Measurements from ENCODE around the gene TGFBR2. TPM values are rescaled to one million over a fixed set of nuclear protein-coding genes. Genes with fewer than 3 reads are reported as not detected.

TGFBR2 gene
- total and polyA plus RNA-seq, 4 donors: 13.9 to 61.2 (median 33.7) TPM

DNA sequence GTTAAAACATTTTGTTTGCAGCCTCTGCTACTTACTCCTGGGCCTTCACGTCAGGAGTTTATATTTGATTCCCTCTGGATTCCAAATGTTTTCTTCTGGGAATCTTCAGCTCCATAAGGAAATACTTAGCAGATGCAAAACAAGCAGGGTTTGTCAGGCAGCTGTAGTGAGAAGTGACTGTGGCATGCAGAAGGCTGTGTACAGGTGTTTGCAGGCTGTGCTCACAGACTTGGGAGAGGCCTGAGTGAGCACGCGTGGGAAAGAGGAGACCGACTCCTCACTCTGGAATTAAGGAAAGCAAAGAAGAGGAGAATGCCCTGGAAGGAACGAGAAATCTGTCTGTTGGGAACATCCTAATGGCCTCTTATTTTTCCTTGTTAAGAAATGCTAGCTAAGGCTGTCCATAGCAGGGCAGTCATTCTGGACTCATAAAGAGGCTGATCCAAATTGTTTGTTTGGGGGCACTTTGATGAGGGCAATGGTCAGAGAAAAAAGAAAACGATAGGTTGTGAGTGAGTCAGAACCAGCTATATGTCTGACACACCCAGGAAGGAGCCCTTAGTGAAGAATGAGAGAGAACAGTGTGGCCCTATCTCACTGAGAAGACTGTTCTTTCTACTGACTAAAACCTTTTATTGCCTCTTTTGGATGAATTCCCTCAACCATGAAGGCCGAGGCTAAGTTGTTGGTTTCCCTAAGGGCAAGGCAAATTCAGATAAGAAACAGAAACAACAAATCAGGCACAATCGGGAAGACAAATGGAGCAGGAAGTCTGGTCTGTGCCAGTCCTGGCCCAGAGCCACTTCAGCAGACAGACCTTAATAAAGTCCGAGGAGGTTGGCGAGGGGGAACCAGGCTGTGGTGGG, 82.6 kb downstream of the TGFBR2 start:
- H3K4me3 ChIP-seq (ENCODE audit: low read depth in 1 of 3, low read length in 3 of 3): no peak overlapping the region
- 50% methylated on average over 10 of the region's 10 CpGs for WGBS
- H3K36me3 ChIP-seq (ENCODE audit: control insufficient read depth in 4 of 4, insufficient read depth in 3 of 4, low read depth in 1 of 4, low read length in 3 of 4): peaks cover 0 to 22% (median 11%) of the 10 kb centered on the region in 4 donors
- DNase-seq (ENCODE audit: low spot score): no peak
- H3K4me1 ChIP-seq (ENCODE audit: control insufficient read depth in 4 of 4, insufficient read depth in 4 of 4, low read length in 3 of 4): peaks cover 0 to 28% (median 19%) of the 10 kb centered on the region in 4 donors
- TF ChIP-seq, protein P1, sequence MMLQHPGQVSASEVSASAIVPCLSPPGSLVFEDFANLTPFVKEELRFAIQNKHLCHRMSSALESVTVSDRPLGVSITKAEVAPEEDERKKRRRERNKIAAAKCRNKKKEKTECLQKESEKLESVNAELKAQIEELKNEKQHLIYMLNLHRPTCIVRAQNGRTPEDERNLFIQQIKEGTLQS (IDR thresholded peaks at IDR 0.05): no peak
- peak in 1 of 2 donors; percentile 21 for TF ChIP-seq RAD21 (IDR thresholded peaks at IDR 0.05)
- no peak overlapping the region for H3K9ac ChIP-seq (ENCODE audit: low read depth in 1 of 2, low read length in 2 of 2)
- H3K9me3 ChIP-seq (ENCODE audit: control insufficient read depth in 4 of 4, low read length in 3 of 4): no peaks in the 10 kb centered on the region
- H3K27me3 ChIP-seq (ENCODE audit: control insufficient read depth in 4 of 4, insufficient read depth in 4 of 4, low read length in 3 of 4): no peaks in the 10 kb centered on the region
- H3K27ac ChIP-seq (ENCODE audit: low read depth in 1 of 2, low read length in 2 of 2): peak overlapping the region; percentile 30 to 44

DNA sequence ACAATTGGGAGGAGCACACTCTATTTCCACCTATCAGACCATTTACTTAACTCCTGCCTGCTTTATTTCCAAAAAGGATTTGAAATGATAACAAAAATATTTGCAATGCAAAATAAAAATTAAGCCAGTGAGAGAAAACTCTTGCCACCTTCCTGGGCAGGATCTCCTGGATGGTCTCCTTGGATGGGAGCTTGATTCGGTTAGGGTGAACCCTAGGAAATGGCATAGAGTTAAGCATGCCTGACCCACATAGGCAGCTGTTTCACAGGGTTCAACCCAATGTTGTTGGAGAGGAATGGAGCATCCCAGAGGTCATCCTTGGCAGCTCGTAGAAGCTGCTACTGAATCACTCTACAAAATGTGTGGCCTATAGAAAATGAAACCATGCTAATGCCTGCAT, 83.8 kb downstream of the TGFBR2 start:
- peaks cover 0 to 28% (median 19%) of the 10 kb centered on the region in 4 donors for H3K4me1 ChIP-seq (ENCODE audit: control insufficient read depth in 4 of 4, insufficient read depth in 4 of 4, low read length in 3 of 4)
- WGBS: 82% methylated on average over 2 of the region's 2 CpGs
- peaks cover 0 to 26% (median 11%) of the 10 kb centered on the region in 4 donors for H3K36me3 ChIP-seq (ENCODE audit: control insufficient read depth in 4 of 4, insufficient read depth in 3 of 4, low read depth in 1 of 4, low read length in 3 of 4)

DNA sequence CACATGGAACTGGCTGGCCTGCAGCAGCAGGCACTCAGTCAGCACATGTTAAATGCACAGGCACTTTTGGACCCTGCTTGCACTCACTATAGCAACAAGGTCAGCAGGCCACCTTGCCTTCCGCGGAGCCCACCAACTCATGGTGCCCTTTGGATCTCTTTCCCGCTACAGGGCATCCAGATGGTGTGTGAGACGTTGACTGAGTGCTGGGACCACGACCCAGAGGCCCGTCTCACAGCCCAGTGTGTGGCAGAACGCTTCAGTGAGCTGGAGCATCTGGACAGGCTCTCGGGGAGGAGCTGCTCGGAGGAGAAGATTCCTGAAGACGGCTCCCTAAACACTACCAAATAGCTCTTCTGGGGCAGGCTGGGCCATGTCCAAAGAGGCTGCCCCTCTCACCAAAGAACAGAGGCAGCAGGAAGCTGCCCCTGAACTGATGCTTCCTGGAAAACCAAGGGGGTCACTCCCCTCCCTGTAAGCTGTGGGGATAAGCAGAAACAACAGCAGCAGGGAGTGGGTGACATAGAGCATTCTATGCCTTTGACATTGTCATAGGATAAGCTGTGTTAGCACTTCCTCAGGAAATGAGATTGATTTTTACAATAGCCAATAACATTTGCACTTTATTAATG, 85.0 kb downstream of the TGFBR2 start:
- no peak overlapping the region for H3K9ac ChIP-seq (ENCODE audit: low read depth in 1 of 2, low read length in 2 of 2)
- H3K27ac ChIP-seq (ENCODE audit: low read depth in 1 of 2, low read length in 2 of 2): peak overlapping the region in 1 of 2 donors; percentile 45
- no peaks in the 10 kb centered on the region for H3K27me3 ChIP-seq (ENCODE audit: control insufficient read depth in 4 of 4, insufficient read depth in 4 of 4, low read length in 3 of 4)
- TF ChIP-seq EGR1 (IDR thresholded peaks at IDR 0.05; ENCODE audit: low read depth in 2 of 2) (no peak), HNF4G (IDR thresholded peaks at IDR 0.05) (no peak)
- H3K36me3 ChIP-seq (ENCODE audit: control insufficient read depth in 4 of 4, insufficient read depth in 3 of 4, low read depth in 1 of 4, low read length in 3 of 4): peaks cover 0 to 26% (median 12%) of the 10 kb centered on the region in 4 donors
- H3K4me1 ChIP-seq (ENCODE audit: control insufficient read depth in 4 of 4, insufficient read depth in 4 of 4, low read length in 3 of 4): peaks cover 0 to 30% (median 19%) of the 10 kb centered on the region in 4 donors
- WGBS: 77% methylated on average over 10 of the region's 10 CpGs
- H3K4me3 ChIP-seq (ENCODE audit: low read depth in 1 of 3, low read length in 3 of 3): no peak overlapping the region
- no peaks in the 10 kb centered on the region for H3K9me3 ChIP-seq (ENCODE audit: control insufficient read depth in 4 of 4, low read length in 3 of 4)
- DNase-seq (ENCODE audit: low spot score): no peak

More for the DNA sequence above, 83.8 kb downstream of the TGFBR2 start:
- Histone ChIP-seq H3K9ac (ENCODE audit: low read depth in 1 of 2, low read length in 2 of 2) (no peak overlapping the region), H3K9me3 (ENCODE audit: control insufficient read depth in 4 of 4, low read length in 3 of 4) (no peaks in the 10 kb centered on the region), H3K27me3 (ENCODE audit: control insufficient read depth in 4 of 4, insufficient read depth in 4 of 4, low read length in 3 of 4) (no peaks in the 10 kb centered on the region), H3K4me3 (ENCODE audit: low read depth in 1 of 3, low read length in 3 of 3) (no peak overlapping the region), H3K27ac (ENCODE audit: low read depth in 1 of 2, low read length in 2 of 2) (no peak overlapping the region)
- no peak for TF ChIP-seq GABPA (IDR thresholded peaks at IDR 0.05 in 1 of 2, conservative IDR thresholded peaks at IDR 0.05 in 1 of 2)
- TF ChIP-seq, protein P2, sequence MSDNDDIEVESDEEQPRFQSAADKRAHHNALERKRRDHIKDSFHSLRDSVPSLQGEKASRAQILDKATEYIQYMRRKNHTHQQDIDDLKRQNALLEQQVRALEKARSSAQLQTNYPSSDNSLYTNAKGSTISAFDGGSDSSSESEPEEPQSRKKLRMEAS (IDR thresholded peaks at IDR 0.05): no peak
- no peak for TF ChIP-seq FOXA1 (IDR thresholded peaks at IDR 0.05)
- TF ChIP-seq, protein P1 (IDR thresholded peaks at IDR 0.05): no peak
- no peak for DNase-seq (ENCODE audit: low spot score)

DNA sequence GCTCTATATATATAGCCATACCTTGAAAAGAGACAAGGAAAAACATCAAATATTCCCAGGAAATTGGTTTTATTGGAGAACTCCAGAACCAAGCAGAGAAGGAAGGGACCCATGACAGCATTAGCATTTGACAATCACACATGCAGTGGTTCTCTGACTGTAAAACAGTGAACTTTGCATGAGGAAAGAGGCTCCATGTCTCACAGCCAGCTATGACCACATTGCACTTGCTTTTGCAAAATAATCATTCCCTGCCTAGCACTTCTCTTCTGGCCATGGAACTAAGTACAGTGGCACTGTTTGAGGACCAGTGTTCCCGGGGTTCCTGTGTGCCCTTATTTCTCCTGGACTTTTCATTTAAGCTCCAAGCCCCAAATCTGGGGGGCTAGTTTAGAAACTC, 85.5 kb downstream of the TGFBR2 start:
- Histone ChIP-seq H3K9ac (ENCODE audit: low read depth in 1 of 2, low read length in 2 of 2) (no peak overlapping the region), H3K27me3 (ENCODE audit: control insufficient read depth in 4 of 4, insufficient read depth in 4 of 4, low read length in 3 of 4) (no peaks in the 10 kb centered on the region), H3K4me3 (ENCODE audit: low read depth in 1 of 3, low read length in 3 of 3) (no peak overlapping the region), H3K27ac (ENCODE audit: low read depth in 1 of 2, low read length in 2 of 2) (no peak overlapping the region), H3K9me3 (ENCODE audit: control insufficient read depth in 4 of 4, low read length in 3 of 4) (no peaks in the 10 kb centered on the region), H3K4me1 (ENCODE audit: control insufficient read depth in 4 of 4, insufficient read depth in 4 of 4, low read length in 3 of 4) (peaks cover 0 to 30% (median 19%) of the 10 kb centered on the region in 4 donors), H3K36me3 (ENCODE audit: control insufficient read depth in 4 of 4, insufficient read depth in 3 of 4, low read depth in 1 of 4, low read length in 3 of 4) (peaks cover 0 to 26% (median 12%) of the 10 kb centered on the region in 4 donors)
- WGBS: 91% methylated on average over 1 of the region's 1 CpG
- no peak for DNase-seq (ENCODE audit: low spot score)
- TF ChIP-seq HNF4G (IDR thresholded peaks at IDR 0.05) (no peak), YY1 (IDR thresholded peaks at IDR 0.05) (no peak), GABPA (IDR thresholded peaks at IDR 0.05 in 1 of 2, conservative IDR thresholded peaks at IDR 0.05 in 1 of 2) (no peak), FOXA1 (IDR thresholded peaks at IDR 0.05) (no peak), SP1 (IDR thresholded peaks at IDR 0.05) (no peak), RAD21 (IDR thresholded peaks at IDR 0.05) (no peak), FOXA2 (IDR thresholded peaks at IDR 0.05) (no peak)
- TF ChIP-seq, protein P1 (IDR thresholded peaks at IDR 0.05): no peak
- TF ChIP-seq, protein P3, sequence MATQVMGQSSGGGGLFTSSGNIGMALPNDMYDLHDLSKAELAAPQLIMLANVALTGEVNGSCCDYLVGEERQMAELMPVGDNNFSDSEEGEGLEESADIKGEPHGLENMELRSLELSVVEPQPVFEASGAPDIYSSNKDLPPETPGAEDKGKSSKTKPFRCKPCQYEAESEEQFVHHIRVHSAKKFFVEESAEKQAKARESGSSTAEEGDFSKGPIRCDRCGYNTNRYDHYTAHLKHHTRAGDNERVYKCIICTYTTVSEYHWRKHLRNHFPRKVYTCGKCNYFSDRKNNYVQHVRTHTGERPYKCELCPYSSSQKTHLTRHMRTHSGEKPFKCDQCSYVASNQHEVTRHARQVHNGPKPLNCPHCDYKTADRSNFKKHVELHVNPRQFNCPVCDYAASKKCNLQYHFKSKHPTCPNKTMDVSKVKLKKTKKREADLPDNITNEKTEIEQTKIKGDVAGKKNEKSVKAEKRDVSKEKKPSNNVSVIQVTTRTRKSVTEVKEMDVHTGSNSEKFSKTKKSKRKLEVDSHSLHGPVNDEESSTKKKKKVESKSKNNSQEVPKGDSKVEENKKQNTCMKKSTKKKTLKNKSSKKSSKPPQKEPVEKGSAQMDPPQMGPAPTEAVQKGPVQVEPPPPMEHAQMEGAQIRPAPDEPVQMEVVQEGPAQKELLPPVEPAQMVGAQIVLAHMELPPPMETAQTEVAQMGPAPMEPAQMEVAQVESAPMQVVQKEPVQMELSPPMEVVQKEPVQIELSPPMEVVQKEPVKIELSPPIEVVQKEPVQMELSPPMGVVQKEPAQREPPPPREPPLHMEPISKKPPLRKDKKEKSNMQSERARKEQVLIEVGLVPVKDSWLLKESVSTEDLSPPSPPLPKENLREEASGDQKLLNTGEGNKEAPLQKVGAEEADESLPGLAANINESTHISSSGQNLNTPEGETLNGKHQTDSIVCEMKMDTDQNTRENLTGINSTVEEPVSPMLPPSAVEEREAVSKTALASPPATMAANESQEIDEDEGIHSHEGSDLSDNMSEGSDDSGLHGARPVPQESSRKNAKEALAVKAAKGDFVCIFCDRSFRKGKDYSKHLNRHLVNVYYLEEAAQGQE (IDR thresholded peaks at IDR 0.05): no peak
- TF ChIP-seq, protein P2 (IDR thresholded peaks at IDR 0.05): no peak
- TF ChIP-seq, protein P4, sequence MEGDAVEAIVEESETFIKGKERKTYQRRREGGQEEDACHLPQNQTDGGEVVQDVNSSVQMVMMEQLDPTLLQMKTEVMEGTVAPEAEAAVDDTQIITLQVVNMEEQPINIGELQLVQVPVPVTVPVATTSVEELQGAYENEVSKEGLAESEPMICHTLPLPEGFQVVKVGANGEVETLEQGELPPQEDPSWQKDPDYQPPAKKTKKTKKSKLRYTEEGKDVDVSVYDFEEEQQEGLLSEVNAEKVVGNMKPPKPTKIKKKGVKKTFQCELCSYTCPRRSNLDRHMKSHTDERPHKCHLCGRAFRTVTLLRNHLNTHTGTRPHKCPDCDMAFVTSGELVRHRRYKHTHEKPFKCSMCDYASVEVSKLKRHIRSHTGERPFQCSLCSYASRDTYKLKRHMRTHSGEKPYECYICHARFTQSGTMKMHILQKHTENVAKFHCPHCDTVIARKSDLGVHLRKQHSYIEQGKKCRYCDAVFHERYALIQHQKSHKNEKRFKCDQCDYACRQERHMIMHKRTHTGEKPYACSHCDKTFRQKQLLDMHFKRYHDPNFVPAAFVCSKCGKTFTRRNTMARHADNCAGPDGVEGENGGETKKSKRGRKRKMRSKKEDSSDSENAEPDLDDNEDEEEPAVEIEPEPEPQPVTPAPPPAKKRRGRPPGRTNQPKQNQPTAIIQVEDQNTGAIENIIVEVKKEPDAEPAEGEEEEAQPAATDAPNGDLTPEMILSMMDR (IDR thresholded peaks at IDR 0.05; ENCODE audit: low read depth, low read length, missing input control): no peak
